Activated CD4-positive, alpha-beta T cell treated with anti-CD3 and anti-CD28 coated beads, Interleukin-2, amount 10 ng/mL, durations not matched to agents 24 days and 14 days (primary cell): ENCODE measurements around the gene NSUN6. TPM values are rescaled to one million over a fixed set of nuclear protein-coding genes. Genes with fewer than 3 reads are reported as not detected.
"Not testable (repeated sequence)": the region's sequence is repeated elsewhere in the genome, so short reads cannot be mapped to it uniquely, and the experiment has no call there.

ENCODE experiments used
- DNase-seq: peaks from one replicate; pipeline ENCODE4 v3.0.0; 2022
- H3K27ac Mint-ChIP-seq: one replicate; pipeline ENCODE4 v1.8.0; 2022; ENCODE audit warnings: mild to moderate bottlenecking, mixed read lengths
- H3K27me3 Mint-ChIP-seq: one replicate; pipeline ENCODE4 v1.8.0; 2022; ENCODE audit warnings: mixed read lengths
- H3K36me3 Mint-ChIP-seq: one replicate; pipeline ENCODE4 v1.8.0; 2022; ENCODE audit warnings: low read depth, mild to moderate bottlenecking, mixed read lengths
- H3K4me1 Mint-ChIP-seq: one replicate; pipeline ENCODE4 v1.8.0; 2021; ENCODE audit warnings: mixed read lengths
- H3K4me3 Mint-ChIP-seq: one replicate; pipeline ENCODE4 v1.8.0; 2022; ENCODE audit warnings: mild to moderate bottlenecking, moderate library complexity, mixed read lengths
- H3K9me3 Mint-ChIP-seq: one replicate; pipeline ENCODE4 v1.8.0; 2021; ENCODE audit warnings: mixed read lengths
- intact Hi-C: fragments of 100-400 bp; cut with micrococcal nuclease; formaldehyde crosslinking; loops from one replicate; pipeline ENCODE4 v1.15.1; 2023
- total RNA-seq: library from RNA; stranded (reverse); gene quantifications from 2 replicates; pipeline ENCODE4 v1.2.3, GENCODE V29; 2022

Gene NSUN6
- total RNA-seq, 1 donor from 2014 or later = 17.8 TPM

GRCh38 chr10:18615618-18616017 is 35.8 kb downstream of the NSUN6 start:
- intact Hi-C loops = no loop called here
- H3K27me3 Mint-ChIP-seq = no peaks in the 10 kb centered on the region
- H3K36me3 Mint-ChIP-seq = peaks cover 48% of the 10 kb centered on the region
- H3K4me1 Mint-ChIP-seq = peaks cover 13% of the 10 kb centered on the region
- no peaks in the 10 kb centered on the region for H3K9me3 Mint-ChIP-seq
- H3K4me3 Mint-ChIP-seq = no peak overlapping the region
- H3K27ac Mint-ChIP-seq = no peak overlapping the region
- no peak for DNase-seq

DNA sequence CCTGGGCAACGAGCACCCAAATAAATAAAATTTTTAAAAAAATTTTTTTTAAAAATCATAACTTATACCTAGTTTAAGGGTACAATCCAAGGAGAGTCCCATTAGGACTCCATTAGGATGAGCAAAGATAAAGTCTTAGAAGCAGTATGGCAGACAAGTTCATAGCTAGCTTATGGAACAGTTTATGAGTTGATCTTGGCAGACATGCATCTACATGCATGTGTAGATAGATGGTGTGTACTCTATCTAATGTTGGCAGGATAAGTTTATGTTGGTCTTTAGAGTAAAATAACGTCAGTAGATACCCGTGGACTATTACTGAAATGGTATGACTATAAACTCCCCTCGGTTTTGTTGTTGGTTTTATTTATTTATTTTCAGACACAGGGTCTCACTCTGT is 40.2 kb downstream of the NSUN6 start:
- no peak overlapping the region for H3K4me3 Mint-ChIP-seq
- peaks cover 8% of the 10 kb centered on the region for H3K4me1 Mint-ChIP-seq
- H3K27ac Mint-ChIP-seq = no peak overlapping the region
- H3K27me3 Mint-ChIP-seq = no peaks in the 10 kb centered on the region
- H3K9me3 Mint-ChIP-seq = no peaks in the 10 kb centered on the region
- H3K36me3 Mint-ChIP-seq = peaks cover 34% of the 10 kb centered on the region
- intact Hi-C loops = no loop called here
- no peak for DNase-seq

- Mint-ChIP-seq H3K27me3 (no peaks in the 10 kb centered on the region), H3K4me1 (peaks cover 8% of the 10 kb centered on the region), H3K36me3 (peaks cover 37% of the 10 kb centered on the region), H3K4me3 (no peak overlapping the region), H3K9me3 (no peaks in the 10 kb centered on the region), H3K27ac (no peak overlapping the region)
- intact Hi-C loops = no loop called here
- no peak for DNase-seq
These were observed 40.9 kb downstream of the NSUN6 start for GRCh38 chr10:18610517-18610916.

DNA sequence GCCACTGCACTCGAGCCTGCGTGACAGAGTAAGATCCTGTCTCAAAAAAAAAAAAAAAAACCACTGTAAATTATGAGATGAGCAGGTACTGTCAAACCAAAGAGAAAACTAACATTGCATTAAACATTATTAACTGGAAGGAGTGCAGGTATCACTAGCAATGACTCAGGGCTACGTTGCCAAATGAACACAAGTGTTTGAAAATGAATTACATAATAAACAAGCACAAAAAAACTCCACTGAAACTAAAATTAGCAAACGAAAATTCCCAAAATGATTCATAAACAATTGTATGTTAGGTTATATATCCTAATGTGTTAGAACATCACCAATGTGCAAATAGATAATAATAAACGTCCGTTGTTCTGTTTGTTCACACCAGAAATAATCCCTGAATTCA is 42.8 kb downstream of the NSUN6 start:
- DNase-seq = no peak
- Mint-ChIP-seq H3K9me3 (no peaks in the 10 kb centered on the region), H3K4me1 (peaks cover 8% of the 10 kb centered on the region), H3K27ac (no peak overlapping the region), H3K4me3 (no peak overlapping the region), H3K36me3 (peaks cover 34% of the 10 kb centered on the region), H3K27me3 (no peaks in the 10 kb centered on the region)
- intact Hi-C loops = no loop called here

DNA sequence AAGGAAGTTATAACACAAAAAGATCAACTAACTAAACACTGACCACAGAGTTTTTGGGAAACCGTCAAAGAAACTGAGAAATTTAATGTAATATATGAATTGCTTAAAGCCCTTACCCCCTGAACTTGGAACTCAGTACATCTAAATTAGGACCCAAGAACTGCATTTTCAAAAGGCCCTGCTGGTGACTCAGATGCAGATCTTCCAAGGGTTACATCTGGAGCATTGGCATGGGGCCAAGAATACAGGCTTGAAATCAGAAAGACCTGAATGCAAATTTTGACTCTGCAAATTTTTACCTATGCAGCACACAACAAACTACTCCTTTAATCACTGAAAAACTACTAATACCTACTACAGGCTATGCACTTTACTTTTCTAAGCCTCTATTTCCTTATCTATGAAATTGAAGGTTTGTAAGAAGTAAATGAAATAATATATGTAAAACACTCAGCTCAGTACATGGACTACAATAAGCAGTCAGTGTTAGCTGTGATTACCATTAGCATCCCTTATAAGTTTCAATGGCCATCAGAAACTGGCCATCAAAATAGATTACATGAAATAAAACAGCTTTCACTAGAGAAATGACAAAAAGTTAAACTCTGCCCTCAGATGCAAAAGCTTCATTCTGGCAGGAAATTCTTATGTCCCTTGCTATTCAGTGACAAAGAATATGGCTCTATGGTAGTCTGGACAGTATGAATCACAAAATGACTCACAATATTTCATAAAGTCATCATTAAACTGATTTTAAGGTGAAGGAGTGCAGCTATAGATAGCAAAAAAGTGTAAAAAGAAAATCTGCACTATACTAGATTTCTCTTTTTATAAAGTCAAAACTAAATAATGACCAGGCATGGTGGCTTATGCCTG is 43.6 kb downstream of the NSUN6 start:
- Mint-ChIP-seq H3K27ac (no peak overlapping the region), H3K36me3 (peaks cover 32% of the 10 kb centered on the region), H3K9me3 (no peaks in the 10 kb centered on the region), H3K27me3 (no peaks in the 10 kb centered on the region), H3K4me3 (no peak overlapping the region), H3K4me1 (peaks cover 8% of the 10 kb centered on the region)
- no peak for DNase-seq
- intact Hi-C loops = no loop called here

GRCh38 chr10:18606051-18606695 is 45.2 kb downstream of the NSUN6 start:
- DNase-seq = no peak
- Mint-ChIP-seq H3K4me3 (no peak overlapping the region), H3K9me3 (no peaks in the 10 kb centered on the region), H3K4me1 (peaks cover 8% of the 10 kb centered on the region), H3K36me3 (peaks cover 20% of the 10 kb centered on the region), H3K27me3 (no peaks in the 10 kb centered on the region), H3K27ac (no peak overlapping the region)
- intact Hi-C loops = no loop called here

- Mint-ChIP-seq H3K36me3 (peaks cover 11% of the 10 kb centered on the region), H3K9me3 (no peaks in the 10 kb centered on the region), H3K27ac (no peak overlapping the region), H3K27me3 (no peaks in the 10 kb centered on the region), H3K4me3 (no peak overlapping the region), H3K4me1 (no peaks in the 10 kb centered on the region)
- intact Hi-C loops = no loop called here
- no peak for DNase-seq
These were observed 50.1 kb downstream of the NSUN6 start for GRCh38 chr10:18601321-18601720.

DNA sequence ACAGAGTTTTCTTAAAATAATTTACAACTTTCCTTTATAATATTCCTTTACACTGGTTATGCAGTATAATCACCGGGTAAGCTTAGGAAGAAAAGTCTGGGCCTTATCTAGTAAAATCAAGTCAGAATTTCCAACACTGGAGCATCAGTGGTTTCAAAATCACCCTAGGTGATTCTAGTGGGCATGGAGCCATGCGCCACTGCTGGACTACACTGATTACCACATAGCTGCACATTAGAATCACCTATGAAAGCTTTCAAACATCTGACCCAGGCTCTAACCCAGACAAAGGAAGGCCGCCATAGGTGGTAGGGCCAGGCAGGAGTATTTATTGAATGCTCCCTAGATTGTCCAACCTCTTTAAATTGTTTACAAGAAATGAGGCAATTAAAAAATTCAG is 52.0 kb downstream of the NSUN6 start:
- Mint-ChIP-seq H3K27ac (no peak overlapping the region), H3K4me1 (no peaks in the 10 kb centered on the region), H3K4me3 (no peak overlapping the region), H3K27me3 (no peaks in the 10 kb centered on the region), H3K9me3 (no peaks in the 10 kb centered on the region), H3K36me3 (peaks cover 18% of the 10 kb centered on the region)
- DNase-seq = no peak
- intact Hi-C loops = no loop called here

GRCh38 chr10:18594574-18595156 is 56.7 kb downstream of the NSUN6 start:
- Mint-ChIP-seq H3K4me3 (no peak overlapping the region), H3K36me3 (peaks cover 43% of the 10 kb centered on the region), H3K4me1 (peaks cover 2% of the 10 kb centered on the region), H3K27ac (no peak overlapping the region), H3K9me3 (peaks cover 18% of the 10 kb centered on the region), H3K27me3 (no peaks in the 10 kb centered on the region)
- DNase-seq = peak; percentile 65
- intact Hi-C loops = no loop called here

- H3K27me3 Mint-ChIP-seq, H3K4me3 Mint-ChIP-seq, intact Hi-C loops, DNase-seq, H3K27ac Mint-ChIP-seq, H3K4me1 Mint-ChIP-seq: not testable (repeated sequence)
- peaks cover 57% of the 10 kb centered on the region for H3K36me3 Mint-ChIP-seq
- H3K9me3 Mint-ChIP-seq = peaks cover 18% of the 10 kb centered on the region
These were observed 60.2 kb downstream of the NSUN6 start for GRCh38 chr10:18591141-18591540.

- peaks cover 18% of the 10 kb centered on the region for H3K9me3 Mint-ChIP-seq
- H3K4me1 Mint-ChIP-seq = peaks cover 26% of the 10 kb centered on the region
- H3K27ac Mint-ChIP-seq, H3K27me3 Mint-ChIP-seq, H3K4me3 Mint-ChIP-seq, DNase-seq, intact Hi-C loops: not testable (repeated sequence)
- peaks cover 70% of the 10 kb centered on the region for H3K36me3 Mint-ChIP-seq
These were observed 64.8 kb downstream of the NSUN6 start for GRCh38 chr10:18586637-18587036.

GRCh38 chr10:18583575-18584270 is 67.7 kb downstream of the NSUN6 start:
- intact Hi-C loops = loop anchor here (2.0 kb wide), 2 partner anchors 67 to 75 kb away; partner anchors contain the start of genes ARL5B and NSUN6

DNA sequence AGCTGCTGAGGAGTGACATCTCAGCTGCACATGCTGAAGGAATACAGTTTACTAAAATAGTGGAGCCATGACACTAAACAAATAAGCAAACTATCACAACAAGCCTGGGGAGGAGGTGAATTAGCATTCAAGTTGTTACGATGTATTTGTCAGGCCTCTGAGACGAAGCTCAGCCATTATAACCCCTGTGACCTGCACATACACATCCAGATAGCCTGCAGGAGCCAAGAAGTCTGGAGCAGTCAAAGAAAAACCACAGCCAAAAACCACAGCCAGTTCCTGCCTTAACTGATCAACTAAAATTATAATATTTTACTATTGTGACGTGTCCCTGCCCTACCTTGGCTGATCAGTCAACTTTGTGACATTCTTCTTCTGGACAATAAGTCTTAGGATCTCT is 68.6 kb downstream of the NSUN6 start:
- H3K27me3 Mint-ChIP-seq = no peaks in the 10 kb centered on the region
- H3K4me3 Mint-ChIP-seq = peak overlapping the region; percentile 43
- H3K36me3 Mint-ChIP-seq = peaks cover 77% of the 10 kb centered on the region
- peak; percentile 74 for DNase-seq
- intact Hi-C loops = loop anchor here (2.0 kb wide), 2 partner anchors 68 to 76 kb away; partner anchors contain the start of genes ARL5B and NSUN6
- H3K9me3 Mint-ChIP-seq = peaks cover 14% of the 10 kb centered on the region
- peaks cover 29% of the 10 kb centered on the region for H3K4me1 Mint-ChIP-seq
- H3K27ac Mint-ChIP-seq = no peak overlapping the region

More at GRCh38 chr10:18583575-18584270, 67.7 kb downstream of the NSUN6 start:
- H3K27ac Mint-ChIP-seq = no peak overlapping the region
- H3K9me3 Mint-ChIP-seq = peaks cover 10% of the 10 kb centered on the region
- no peaks in the 10 kb centered on the region for H3K27me3 Mint-ChIP-seq
- H3K4me1 Mint-ChIP-seq = peaks cover 29% of the 10 kb centered on the region
- peaks cover 71% of the 10 kb centered on the region for H3K36me3 Mint-ChIP-seq
- H3K4me3 Mint-ChIP-seq = peak overlapping the region; percentile 18
- DNase-seq = no peak
